GM12801 (cell line): Measurements from ENCODE around the gene RANBP3.

Experiments
- TF ChIP-seq, protein P1 (sequence below): IDR thresholded peaks from one replicate; pipeline ENCODE4 v1.5.1; 2011; ENCODE audit warnings: control low read depth; ENCODE audit not compliant: insufficient read length; ENCODE audit errors: extremely low read depth

The RANBP3 gene

DNA sequence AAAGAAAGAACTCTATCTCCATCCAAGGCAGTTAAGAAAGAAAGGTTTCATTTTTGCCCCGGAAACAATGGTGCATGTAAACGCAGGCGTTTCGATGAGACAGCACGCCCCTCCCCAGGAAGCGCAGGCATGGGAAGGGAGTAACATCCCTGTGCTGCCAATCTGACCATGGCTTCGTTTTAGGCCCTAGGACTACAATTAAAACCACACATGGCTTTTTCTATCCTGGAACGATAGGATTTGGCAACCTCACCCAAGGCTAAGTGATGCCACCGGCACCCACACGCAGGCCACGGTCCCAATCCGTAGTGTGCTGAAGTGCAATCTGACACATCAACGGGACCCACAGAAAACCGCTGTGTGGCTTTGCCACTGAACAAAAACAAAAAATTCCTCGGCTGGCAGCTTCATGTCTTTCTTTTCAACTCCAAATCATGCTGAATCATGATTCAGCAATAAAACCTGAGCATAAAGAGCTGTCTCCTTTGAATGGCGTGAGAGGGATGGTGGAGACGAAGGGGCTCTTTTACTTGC is 24.2 kb downstream of the RANBP3 start:
- TF ChIP-seq, protein P1, sequence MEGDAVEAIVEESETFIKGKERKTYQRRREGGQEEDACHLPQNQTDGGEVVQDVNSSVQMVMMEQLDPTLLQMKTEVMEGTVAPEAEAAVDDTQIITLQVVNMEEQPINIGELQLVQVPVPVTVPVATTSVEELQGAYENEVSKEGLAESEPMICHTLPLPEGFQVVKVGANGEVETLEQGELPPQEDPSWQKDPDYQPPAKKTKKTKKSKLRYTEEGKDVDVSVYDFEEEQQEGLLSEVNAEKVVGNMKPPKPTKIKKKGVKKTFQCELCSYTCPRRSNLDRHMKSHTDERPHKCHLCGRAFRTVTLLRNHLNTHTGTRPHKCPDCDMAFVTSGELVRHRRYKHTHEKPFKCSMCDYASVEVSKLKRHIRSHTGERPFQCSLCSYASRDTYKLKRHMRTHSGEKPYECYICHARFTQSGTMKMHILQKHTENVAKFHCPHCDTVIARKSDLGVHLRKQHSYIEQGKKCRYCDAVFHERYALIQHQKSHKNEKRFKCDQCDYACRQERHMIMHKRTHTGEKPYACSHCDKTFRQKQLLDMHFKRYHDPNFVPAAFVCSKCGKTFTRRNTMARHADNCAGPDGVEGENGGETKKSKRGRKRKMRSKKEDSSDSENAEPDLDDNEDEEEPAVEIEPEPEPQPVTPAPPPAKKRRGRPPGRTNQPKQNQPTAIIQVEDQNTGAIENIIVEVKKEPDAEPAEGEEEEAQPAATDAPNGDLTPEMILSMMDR: no peak

DNA sequence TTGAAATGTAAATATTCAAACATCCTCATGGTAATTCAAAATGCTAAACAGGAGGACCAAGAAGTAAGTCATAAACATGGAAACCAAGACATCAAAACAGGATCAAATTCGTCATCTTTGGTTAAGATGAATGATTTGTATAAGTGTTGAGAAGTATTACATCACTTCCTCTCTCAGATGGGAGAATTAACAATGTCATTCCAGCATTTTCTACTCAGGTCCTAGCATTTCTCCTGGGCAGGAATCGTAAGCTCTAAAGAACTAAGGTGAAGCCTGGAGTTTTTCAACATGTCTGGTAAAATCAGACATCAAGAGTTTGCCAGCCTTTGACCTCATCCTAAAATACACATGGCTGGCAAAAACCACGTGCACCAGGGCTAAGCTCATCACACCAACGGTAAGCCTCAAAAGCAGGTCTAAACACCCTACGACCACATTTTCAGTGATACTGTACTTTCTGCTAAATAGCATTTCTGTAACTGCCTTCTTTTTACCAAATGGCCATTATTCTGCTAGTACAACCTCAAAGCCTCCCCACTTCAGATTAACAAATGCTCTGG is 24.8 kb downstream of the RANBP3 start:
- TF ChIP-seq, protein P1: no peak

DNA sequence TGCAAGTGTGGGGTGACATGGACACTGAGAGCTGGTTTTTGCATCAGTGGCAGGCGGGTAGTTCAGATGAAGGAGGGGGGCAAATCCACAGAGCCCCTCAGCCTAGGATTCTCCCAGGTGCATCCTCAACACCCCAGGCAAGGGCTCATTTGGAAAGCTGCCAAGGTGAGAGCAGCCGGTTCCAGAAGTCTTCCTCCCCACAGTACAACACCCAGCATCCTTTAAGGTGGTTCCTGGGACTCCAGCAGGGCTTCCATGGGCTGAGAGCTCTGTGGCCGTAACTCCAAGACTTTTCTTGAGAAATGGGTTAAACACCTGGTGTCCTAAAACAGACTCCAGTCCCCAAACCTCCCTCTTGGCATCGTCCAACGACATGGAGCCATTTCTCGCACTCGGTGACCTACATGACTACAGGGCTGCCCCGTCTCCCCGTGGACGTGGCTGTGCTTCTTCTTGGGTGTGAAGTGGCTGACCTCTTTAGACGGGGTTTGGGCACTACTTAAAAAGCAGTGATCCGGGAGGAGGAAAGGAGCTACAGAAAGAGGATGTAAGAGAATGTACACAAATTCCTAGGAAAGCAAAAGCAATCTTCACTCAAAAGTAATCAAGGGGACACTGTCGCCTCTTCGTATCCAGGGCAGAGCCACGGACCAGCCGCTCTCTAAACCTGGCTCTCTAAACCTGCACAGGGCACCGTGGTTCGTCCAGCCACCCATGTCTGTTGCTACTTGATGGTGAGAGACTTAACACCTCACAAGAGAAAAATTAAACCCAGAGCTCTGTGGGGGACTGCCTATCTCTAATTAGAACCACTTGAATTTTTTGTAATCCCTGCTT is 25.5 kb downstream of the RANBP3 start:
- TF ChIP-seq, protein P1: no peak

DNA sequence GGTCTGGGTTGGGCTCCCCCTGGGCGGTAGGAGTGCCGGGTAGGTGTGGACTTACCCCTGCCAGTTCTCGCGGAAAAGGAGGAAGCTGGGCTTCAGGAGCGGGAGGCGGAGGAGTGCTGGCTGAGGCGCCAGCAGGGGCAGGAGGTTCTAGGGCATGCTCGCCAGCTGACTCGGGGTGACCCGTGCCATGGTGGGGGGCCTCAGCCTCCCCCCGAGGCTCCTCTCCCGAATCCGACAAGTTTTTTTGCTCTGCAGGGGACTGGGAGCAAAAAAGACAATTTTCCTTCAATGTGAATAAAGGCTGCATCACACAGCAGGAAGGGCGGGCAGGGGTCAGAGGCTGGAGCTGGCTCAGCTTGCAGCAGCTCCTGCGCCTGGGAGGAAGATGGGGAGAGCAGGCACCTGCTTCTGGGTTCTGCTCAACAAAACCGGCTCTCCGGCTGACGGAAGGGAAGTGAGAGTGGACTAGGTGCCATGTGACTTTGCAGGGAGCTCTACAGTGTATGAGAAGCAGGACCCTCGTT is 26.5 kb downstream of the RANBP3 start:
- TF ChIP-seq, protein P1: no peak

DNA sequence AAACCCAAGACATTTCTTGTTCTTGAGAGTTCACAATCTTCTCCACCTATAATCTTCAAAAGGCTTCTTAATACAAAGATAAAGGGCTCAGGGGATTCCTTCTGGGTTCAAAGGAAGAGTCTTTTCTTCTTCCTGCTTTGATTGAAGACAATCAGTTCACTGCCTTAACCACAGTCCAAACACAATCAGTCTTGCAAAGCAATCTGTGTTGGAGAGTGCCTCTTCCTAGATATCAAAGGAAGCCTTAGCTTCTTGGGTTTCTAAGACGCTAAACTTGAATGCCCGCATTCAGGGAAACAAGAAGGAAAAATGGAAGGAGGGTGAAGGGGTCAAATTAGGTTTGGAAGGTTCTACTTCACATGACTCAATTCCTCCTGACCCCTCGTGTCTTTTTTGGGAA is 27.2 kb downstream of the RANBP3 start:
- TF ChIP-seq, protein P1: no peak

DNA sequence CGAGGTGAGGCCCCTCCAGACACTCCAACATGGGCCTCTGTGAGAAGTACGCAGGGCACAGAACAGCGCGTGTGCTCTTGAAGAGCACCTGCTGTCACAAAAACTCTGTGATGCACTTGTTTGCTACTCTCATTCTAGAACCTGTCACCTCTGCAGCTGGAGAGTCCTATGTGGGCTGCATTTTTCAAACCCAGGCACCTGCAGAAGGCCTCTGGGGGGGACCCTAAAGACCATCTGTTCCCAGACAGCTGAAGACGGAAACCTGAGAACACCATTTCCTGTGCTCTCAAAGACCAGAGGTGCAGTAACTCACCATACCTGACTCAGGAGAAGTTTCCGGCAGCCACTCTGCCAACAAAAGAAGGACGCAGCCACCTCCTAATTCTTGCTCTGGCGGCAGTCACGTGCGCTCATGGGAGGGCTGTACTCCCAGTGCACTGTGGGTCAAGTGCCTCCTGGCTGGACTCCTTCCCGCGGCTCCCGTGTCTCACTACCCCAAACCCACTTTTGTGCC is 28.1 kb downstream of the RANBP3 start:
- TF ChIP-seq, protein P1: no peak
